GM23338 (cell line): Measurements from ENCODE around the gene HSP90B1. TPM values are rescaled to one million over a fixed set of nuclear protein-coding genes. Genes with fewer than 3 reads are reported as not detected.

Source experiments
- ATAC-seq: fragments of 200-7000 bp; cut with Tn5 transposase; 3 replicates; pipeline ENCODE4 v1.9.1; 2020
- DNase-seq: peaks from one replicate; pipeline ENCODE4 v3.0.0-alpha.2; 2015; ENCODE audit warnings: low spot score
- H2AFZ ChIP-seq: fragments of 200-600 bp; sonication (generic); 2 replicates; pipeline ENCODE4 v1.8.0; 2016; ENCODE audit warnings: antibody characterized with exemption, mild to moderate bottlenecking, moderate library complexity
- H3F3A ChIP-seq: fragments of 200-600 bp; sonication (generic); replicated peaks from 2 replicates; pipeline ENCODE4 v1.8.0; 2017; ENCODE audit warnings: antibody characterized with exemption, mixed run types, low read depth
- H3K27ac ChIP-seq: fragments of 200-600 bp; sonication (generic); 2 replicates; pipeline ENCODE4 v1.6.1; 2016; ENCODE audit warnings: low read depth
- H3K27me3 ChIP-seq: fragments of 200-600 bp; sonication (generic); 2 replicates; pipeline ENCODE4 v1.8.0; 2016; ENCODE audit warnings: mild to moderate bottlenecking, mixed run types, moderate library complexity; ENCODE audit not compliant: insufficient read depth
- H3K36me3 ChIP-seq: fragments of 200-600 bp; sonication (generic); 2 replicates; pipeline ENCODE4 v1.8.0; 2016; ENCODE audit warnings: mild to moderate bottlenecking; ENCODE audit not compliant: insufficient read depth
- H3K4me1 ChIP-seq: fragments of 200-600 bp; sonication (generic); 2 replicates; pipeline ENCODE4 v1.8.0; 2016; ENCODE audit warnings: mild to moderate bottlenecking, moderate library complexity; ENCODE audit not compliant: insufficient read depth
- H3K4me2 ChIP-seq: fragments of 200-600 bp; sonication (generic); 2 replicates; pipeline ENCODE4 v1.7.1; 2017; ENCODE audit warnings: mixed run types
- H3K4me3 ChIP-seq: fragments of 200-600 bp; sonication (generic); 2 replicates; pipeline ENCODE4 v1.6.1; 2016; ENCODE audit warnings: mixed run types
- H3K79me2 ChIP-seq: fragments of 200-600 bp; sonication (generic); replicated peaks from 2 replicates; pipeline ENCODE4 v1.8.0; 2017; ENCODE audit warnings: mild to moderate bottlenecking; ENCODE audit not compliant: insufficient read depth
- H3K9me2 ChIP-seq: fragments of 200-600 bp; sonication (generic); 2 replicates; pipeline ENCODE4 v1.8.0; 2017; ENCODE audit not compliant: insufficient read depth
- H4K20me1 ChIP-seq: fragments of 200-600 bp; sonication (generic); replicated peaks from 2 replicates; pipeline ENCODE4 v1.8.0; 2017; ENCODE audit warnings: mild to moderate bottlenecking; ENCODE audit not compliant: insufficient read depth
- H3K27ac Mint-ChIP-seq: 2 replicates; pipeline ENCODE4 v1.8.0; 2020; ENCODE audit warnings: inconsistent platforms, mild to moderate bottlenecking, moderate library complexity, mixed read lengths
- H3K27me3 Mint-ChIP-seq: 3 replicates; pipeline ENCODE4 v1.8.0; 2022; ENCODE audit warnings: low read depth, mild to moderate bottlenecking, moderate library complexity, mixed read lengths, inconsistent platforms; ENCODE audit not compliant: insufficient read depth, poor library complexity
- H3K36me3 Mint-ChIP-seq: 3 replicates; pipeline ENCODE4 v1.8.0; 2021; ENCODE audit warnings: low read depth, mild to moderate bottlenecking, inconsistent platforms, moderate library complexity, mixed read lengths
- H3K4me1 Mint-ChIP-seq: 3 replicates; pipeline ENCODE4 v1.8.0; 2020; ENCODE audit warnings: mild to moderate bottlenecking, inconsistent platforms, mixed read lengths
- H3K4me3 Mint-ChIP-seq: 3 replicates; pipeline ENCODE4 v1.8.0; 2021; ENCODE audit warnings: moderate library complexity, mild to moderate bottlenecking, inconsistent platforms, mixed read lengths
- H3K9me3 Mint-ChIP-seq: 3 replicates; pipeline ENCODE4 v1.8.0; 2020; ENCODE audit warnings: moderate library complexity, mild to moderate bottlenecking, inconsistent platforms, mixed read lengths
- CREB1 ChIP-seq: fragments of 250-450 bp; sonication (Bioruptor Pico); IDR thresholded peaks from 2 replicates; pipeline ENCODE4 v1.5.0; 2020; ENCODE audit warnings: low read depth, mild to moderate bottlenecking, moderate library complexity
- EZH2 ChIP-seq: fragments of 200-600 bp; sonication (generic); IDR thresholded peaks from one replicate; pipeline ENCODE4 v1.8.0; 2017; ENCODE audit warnings: antibody characterized with exemption, mild to moderate bottlenecking, low read depth; ENCODE audit not compliant: unreplicated experiment
- JUNB ChIP-seq: IDR thresholded peaks from one replicate; pipeline ENCODE4 v1.6.1; 2016; ENCODE audit warnings: antibody characterized with exemption; ENCODE audit not compliant: unreplicated experiment
- NANOG ChIP-seq: IDR thresholded peaks from 2 replicates; pipeline ENCODE4 v1.6.1; 2016; ENCODE audit warnings: antibody characterized with exemption, borderline replicate concordance
- POLR2AphosphoS5 ChIP-seq: IDR thresholded peaks from 2 replicates; pipeline ENCODE4 v1.6.1; 2016; ENCODE audit warnings: antibody characterized with exemption, low read depth
- STAT1 ChIP-seq: IDR thresholded peaks from one replicate; pipeline ENCODE4 v1.6.1; 2016; ENCODE audit warnings: antibody characterized with exemption; ENCODE audit not compliant: unreplicated experiment
- polyA plus RNA-seq: library from polyadenylated mRNA; unstranded; fragments of >200 nt; fragmentation: Nextera tagmentation; extraction: Ambion mirVana; gene quantifications from 2 replicates; pipeline ENCODE4 v1.2.1, GENCODE V29; 2016
- total RNA-seq: library from RNA; depleted of rRNA; stranded (reverse); fragments of >200 nt; shearing (Covaris generic); gene quantifications from 2 replicates; pipeline ENCODE4 v1.2.3, GENCODE V29; 2014
- TF ChIP-seq, protein P1 (sequence below): IDR thresholded peaks from one replicate; pipeline ENCODE4 v1.6.1; 2018; ENCODE audit warnings: antibody characterized with exemption; ENCODE audit not compliant: unreplicated experiment
- TF ChIP-seq, protein P2 (sequence below), 2 experiments: fragments of 200-600 bp in 1 of 2; sonication (generic) in 1 of 2; conservative IDR thresholded peaks; 2 replicates each; pipeline versions ENCODE4 v1.5.1 to v1.6.1; 2016 to 2017; ENCODE audit warnings: antibody characterized with exemption in 2 of 2, low read depth in 2 of 2, mild to moderate bottlenecking in 2 of 2, moderate library complexity in 1 of 2
- TF ChIP-seq, protein P3 (sequence below): IDR thresholded peaks from 2 replicates; pipeline ENCODE4 v1.6.1; 2016; ENCODE audit warnings: antibody characterized with exemption

HSP90B1 gene
- total and polyA plus RNA-seq, 2 experiments from 2014 or later: 605 to 1,312 TPM

DNA sequence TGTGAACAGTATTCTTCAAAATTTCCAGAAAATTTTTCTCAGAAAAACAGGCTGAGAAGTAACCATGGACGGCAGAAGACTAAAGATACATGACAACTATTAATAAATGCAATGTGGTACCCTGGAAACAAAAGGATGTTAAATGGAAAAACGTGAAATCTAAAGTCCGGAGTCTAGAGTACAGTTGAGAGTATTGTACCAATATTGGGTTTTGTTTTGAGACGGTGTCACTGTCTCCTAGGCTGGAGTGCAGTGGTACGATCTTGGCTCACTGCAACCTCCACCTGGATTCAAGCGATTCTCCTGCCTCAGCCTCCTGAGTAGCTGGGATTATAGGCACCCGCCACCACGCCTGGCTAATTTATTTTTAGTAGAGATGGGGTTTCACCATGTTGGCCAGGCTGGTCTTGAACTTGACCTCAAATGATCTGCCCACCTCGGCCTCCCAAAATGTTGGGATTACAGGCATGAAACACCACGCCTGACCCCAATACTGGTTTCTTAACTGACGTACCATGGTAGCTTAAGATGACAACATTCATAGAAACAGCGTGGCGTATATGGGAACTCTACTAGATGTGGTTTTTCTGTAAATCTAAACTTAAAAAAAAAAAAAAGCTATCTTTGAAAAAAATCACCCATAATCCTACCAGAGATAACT, 18.7 kb downstream of the HSP90B1 start:
- ATAC-seq: no peak
- DNase-seq: no peak
- Histone ChIP-seq H3K4me3 (no peak overlapping the region), H4K20me1 (peaks cover 44% of the 10 kb centered on the region), H3K4me2 (no peak overlapping the region), H3K27ac (no peak overlapping the region; the same call in 1 of the 2 replicates), H3K36me3 (peaks cover 88% of the 10 kb centered on the region), H3K9me2 (no peaks in the 10 kb centered on the region), H2AFZ (no peak overlapping the region), H3K79me2 (peaks cover 19% of the 10 kb centered on the region), H3F3A (peaks cover 55% of the 10 kb centered on the region), H3K4me1 (no peaks in the 10 kb centered on the region), H3K27me3 (no peaks in the 10 kb centered on the region)
- Mint-ChIP-seq H3K4me1 (no peaks in the 10 kb centered on the region), H3K4me3 (no peak overlapping the region), H3K36me3 (peaks cover 92% of the 10 kb centered on the region), H3K27ac (no peak overlapping the region), H3K27me3 (no peaks in the 10 kb centered on the region), H3K9me3 (no peaks in the 10 kb centered on the region)
- 0 out of 2 replicates have a peak, but pooled peaks have one; percentile 10 for TF ChIP-seq POLR2AphosphoS5
- TF ChIP-seq JUNB: no peak
- TF ChIP-seq, protein P1, sequence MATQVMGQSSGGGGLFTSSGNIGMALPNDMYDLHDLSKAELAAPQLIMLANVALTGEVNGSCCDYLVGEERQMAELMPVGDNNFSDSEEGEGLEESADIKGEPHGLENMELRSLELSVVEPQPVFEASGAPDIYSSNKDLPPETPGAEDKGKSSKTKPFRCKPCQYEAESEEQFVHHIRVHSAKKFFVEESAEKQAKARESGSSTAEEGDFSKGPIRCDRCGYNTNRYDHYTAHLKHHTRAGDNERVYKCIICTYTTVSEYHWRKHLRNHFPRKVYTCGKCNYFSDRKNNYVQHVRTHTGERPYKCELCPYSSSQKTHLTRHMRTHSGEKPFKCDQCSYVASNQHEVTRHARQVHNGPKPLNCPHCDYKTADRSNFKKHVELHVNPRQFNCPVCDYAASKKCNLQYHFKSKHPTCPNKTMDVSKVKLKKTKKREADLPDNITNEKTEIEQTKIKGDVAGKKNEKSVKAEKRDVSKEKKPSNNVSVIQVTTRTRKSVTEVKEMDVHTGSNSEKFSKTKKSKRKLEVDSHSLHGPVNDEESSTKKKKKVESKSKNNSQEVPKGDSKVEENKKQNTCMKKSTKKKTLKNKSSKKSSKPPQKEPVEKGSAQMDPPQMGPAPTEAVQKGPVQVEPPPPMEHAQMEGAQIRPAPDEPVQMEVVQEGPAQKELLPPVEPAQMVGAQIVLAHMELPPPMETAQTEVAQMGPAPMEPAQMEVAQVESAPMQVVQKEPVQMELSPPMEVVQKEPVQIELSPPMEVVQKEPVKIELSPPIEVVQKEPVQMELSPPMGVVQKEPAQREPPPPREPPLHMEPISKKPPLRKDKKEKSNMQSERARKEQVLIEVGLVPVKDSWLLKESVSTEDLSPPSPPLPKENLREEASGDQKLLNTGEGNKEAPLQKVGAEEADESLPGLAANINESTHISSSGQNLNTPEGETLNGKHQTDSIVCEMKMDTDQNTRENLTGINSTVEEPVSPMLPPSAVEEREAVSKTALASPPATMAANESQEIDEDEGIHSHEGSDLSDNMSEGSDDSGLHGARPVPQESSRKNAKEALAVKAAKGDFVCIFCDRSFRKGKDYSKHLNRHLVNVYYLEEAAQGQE: no peak

DNA sequence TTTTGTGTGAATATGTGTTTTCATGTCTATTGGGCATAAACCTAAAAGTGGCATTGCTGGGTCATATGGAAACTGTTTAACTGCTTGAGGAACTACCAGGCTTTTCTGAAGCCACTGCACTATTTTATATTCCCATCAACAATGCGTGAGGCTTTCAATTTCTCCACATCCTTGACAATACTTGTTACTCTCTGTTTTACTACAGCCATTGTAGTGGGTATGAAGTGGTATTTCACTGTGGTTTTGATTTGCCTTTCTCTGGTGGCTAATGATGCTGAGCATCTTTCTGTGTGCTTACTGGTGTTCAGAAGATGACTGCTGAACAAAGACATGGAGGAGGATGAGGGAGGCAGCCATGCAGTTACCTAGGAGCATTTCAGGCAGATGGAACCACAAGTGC, 22.3 kb downstream of the HSP90B1 start:
- no peak overlapping the region for H3K27ac ChIP-seq
- H3K36me3 ChIP-seq: peaks cover 52% of the 10 kb centered on the region
- TF ChIP-seq, protein P1: no peak
- TF ChIP-seq NANOG (no peak), CREB1 (CRISPR knock-in tag) (no peak), STAT1 (no peak), EZH2 (no peak)
- TF ChIP-seq, protein P2, sequence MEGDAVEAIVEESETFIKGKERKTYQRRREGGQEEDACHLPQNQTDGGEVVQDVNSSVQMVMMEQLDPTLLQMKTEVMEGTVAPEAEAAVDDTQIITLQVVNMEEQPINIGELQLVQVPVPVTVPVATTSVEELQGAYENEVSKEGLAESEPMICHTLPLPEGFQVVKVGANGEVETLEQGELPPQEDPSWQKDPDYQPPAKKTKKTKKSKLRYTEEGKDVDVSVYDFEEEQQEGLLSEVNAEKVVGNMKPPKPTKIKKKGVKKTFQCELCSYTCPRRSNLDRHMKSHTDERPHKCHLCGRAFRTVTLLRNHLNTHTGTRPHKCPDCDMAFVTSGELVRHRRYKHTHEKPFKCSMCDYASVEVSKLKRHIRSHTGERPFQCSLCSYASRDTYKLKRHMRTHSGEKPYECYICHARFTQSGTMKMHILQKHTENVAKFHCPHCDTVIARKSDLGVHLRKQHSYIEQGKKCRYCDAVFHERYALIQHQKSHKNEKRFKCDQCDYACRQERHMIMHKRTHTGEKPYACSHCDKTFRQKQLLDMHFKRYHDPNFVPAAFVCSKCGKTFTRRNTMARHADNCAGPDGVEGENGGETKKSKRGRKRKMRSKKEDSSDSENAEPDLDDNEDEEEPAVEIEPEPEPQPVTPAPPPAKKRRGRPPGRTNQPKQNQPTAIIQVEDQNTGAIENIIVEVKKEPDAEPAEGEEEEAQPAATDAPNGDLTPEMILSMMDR (conservative IDR thresholded peaks at IDR 0.05; ENCODE audit: low read depth in 2 of 2): no peak
- TF ChIP-seq, protein P3, sequence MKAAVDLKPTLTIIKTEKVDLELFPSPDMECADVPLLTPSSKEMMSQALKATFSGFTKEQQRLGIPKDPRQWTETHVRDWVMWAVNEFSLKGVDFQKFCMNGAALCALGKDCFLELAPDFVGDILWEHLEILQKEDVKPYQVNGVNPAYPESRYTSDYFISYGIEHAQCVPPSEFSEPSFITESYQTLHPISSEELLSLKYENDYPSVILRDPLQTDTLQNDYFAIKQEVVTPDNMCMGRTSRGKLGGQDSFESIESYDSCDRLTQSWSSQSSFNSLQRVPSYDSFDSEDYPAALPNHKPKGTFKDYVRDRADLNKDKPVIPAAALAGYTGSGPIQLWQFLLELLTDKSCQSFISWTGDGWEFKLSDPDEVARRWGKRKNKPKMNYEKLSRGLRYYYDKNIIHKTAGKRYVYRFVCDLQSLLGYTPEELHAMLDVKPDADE: no peak

More for the DNA sequence above, 22.3 kb downstream of the HSP90B1 start:
- Histone ChIP-seq H3K4me2 (no peak overlapping the region), H3F3A (peaks cover 26% of the 10 kb centered on the region; the same call in 1 of the 2 replicates), H3K27me3 (no peaks in the 10 kb centered on the region), H3K4me3 (no peak overlapping the region), H2AFZ (no peak overlapping the region), H4K20me1 (peaks cover 23% of the 10 kb centered on the region), H3K79me2 (peaks cover 47% of the 10 kb centered on the region), H3K4me1 (peaks cover 9% of the 10 kb centered on the region), H3K9me2 (no peaks in the 10 kb centered on the region)
- DNase-seq (no peak), ATAC-seq (no peak)
- H3K4me3 Mint-ChIP-seq: no peak overlapping the region
- peaks cover 61% of the 10 kb centered on the region for H3K36me3 Mint-ChIP-seq
- no peak overlapping the region for H3K27ac Mint-ChIP-seq
- H3K4me1 Mint-ChIP-seq: peaks cover 12% of the 10 kb centered on the region
- H3K27me3 Mint-ChIP-seq: peaks cover 11% of the 10 kb centered on the region
- H3K9me3 Mint-ChIP-seq: no peaks in the 10 kb centered on the region
